HG02840 (cell line): ENCODE results near the gene TSSC4.

Source experiments
- ATAC-seq: cut with Tn5 transposase; IDR thresholded peaks from one replicate; pipeline ENCODE4 v1.9.1; 2021; ENCODE audit warnings: mild to moderate bottlenecking, moderate library complexity, moderate number of reproducible peaks; ENCODE audit not compliant: unreplicated experiment, low FRiP score

TSSC4 gene

DNA sequence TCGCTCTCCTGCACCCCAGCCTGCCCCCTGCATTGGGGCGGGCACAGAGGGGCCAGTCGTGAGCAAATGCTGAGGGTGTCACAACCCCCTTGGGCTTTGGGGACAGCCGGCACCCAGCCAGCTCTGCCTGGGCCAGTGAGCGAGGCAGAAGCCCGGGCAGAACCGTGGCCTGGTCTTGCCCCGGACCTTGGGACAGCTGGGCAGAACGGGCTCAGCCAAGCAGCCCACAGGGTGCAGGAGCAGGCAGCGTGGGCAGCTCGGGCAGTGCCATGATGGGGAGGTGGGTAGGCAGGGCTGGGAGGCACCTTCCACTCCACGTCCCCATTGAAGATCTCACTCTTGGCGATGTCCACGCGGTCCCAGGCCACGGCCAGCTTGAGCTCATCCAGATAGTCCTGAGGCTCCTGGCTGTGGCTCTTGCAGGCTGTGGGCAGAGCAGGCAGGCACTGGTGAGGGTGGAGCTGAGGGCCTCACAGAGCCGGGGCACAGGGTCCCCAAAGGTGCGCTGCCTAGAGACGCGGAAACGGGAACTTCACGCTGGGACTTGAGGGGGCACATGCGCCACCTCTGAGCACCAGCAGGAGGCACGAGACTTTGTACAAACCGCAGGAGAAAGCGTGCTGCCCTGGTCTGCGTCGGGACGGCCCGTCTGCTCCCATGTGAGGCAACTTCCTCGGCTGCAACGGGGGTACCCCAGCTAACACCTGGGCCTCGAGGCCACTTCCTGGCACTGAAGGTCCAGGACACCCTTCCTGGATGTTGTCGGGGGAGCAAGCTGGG lies 15.2 kb downstream of the TSSC4 start:
- ATAC-seq: no peak

DNA sequence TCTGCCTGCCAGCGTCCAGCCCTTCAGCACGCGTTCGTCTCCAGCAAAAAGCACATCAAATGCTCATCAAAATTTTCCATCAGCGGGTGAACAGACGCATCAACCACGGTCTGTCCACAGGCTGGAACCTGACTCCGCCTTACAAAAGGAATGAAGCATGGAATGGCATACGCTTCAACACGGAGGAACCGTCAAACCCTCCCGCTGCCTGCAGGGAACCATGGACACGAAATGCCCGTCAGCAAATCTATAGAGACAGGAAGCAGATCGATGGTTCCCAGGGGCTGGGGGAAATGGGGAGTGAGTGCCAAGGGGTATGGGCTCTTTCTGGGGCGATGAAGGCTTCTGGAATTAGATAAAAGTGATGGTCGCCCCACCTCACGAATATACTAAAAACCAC lies 16.2 kb downstream of the TSSC4 start:
- no peak for ATAC-seq

DNA sequence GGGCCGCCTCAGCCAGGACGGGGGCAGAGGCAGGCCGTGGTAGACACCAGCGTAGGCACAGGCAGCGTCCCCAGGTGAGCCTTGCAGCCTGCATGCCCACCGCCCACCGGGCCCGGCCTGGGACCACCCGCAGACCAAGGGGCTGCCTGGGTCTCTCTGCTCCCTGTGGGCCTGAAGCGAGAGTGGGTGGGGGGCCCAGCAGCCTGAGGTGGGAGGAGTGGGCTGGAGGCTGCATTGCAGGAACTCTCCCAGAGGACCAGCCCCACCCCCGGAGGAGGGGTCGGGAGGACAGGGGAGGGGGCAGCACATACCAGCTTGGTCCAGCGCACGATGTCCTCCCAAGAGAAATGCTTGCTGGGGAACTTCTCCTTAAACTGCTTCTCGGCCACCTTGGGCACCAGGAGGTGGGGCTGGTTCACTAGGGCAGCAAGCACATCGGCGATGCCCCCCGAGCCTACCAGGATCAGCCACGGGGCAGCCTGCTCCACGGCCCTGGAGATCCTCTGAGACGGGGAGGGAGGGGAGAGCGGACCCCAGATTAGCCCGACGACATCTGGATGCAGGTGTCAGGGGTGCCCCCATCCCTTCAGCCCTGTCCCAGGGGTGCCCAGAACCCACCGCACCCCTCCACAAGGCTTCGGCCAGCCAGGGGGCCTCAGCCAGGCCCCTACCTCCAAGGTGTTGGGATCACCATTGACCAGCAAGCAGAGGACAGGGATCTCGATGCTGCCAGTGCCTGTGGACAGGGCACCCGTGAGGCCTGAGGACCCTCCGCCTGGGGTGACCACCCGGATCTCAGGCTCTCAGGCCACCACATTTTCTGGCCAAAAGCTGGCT lies 17.5 kb downstream of the TSSC4 start:
- ATAC-seq: no peak

DNA sequence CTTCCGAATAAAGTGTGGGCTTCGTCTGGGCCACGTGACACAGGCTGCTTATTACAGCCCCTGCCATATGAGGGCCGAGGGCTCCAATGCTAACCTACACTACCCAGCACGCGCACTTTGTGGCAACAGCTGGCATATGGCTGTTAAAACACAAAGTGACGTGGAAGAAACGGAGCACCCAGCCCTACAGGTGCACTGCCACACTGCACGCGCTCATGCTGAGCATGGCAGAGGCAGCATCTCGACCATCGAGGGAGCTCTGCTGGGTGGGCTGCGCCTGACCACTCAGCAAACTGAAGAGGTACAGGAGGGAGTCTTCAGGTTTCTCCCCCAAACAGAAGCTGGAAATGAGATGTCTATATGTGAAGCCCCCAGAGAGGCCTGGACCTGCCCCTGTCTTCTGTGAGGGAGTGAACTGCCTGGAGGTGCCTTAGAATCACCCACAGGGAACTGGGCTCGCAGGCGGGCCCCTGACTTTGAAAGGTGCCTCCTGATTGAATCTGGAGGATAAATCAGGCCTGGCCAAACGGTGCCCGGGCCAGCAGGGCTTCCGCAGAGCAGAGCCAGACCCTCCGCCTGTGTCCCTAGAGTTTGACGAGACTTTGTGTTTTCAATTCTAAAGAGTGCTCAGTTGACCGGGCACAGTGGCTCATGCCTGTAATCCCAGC lies 18.3 kb downstream of the TSSC4 start:
- ATAC-seq: no peak

DNA sequence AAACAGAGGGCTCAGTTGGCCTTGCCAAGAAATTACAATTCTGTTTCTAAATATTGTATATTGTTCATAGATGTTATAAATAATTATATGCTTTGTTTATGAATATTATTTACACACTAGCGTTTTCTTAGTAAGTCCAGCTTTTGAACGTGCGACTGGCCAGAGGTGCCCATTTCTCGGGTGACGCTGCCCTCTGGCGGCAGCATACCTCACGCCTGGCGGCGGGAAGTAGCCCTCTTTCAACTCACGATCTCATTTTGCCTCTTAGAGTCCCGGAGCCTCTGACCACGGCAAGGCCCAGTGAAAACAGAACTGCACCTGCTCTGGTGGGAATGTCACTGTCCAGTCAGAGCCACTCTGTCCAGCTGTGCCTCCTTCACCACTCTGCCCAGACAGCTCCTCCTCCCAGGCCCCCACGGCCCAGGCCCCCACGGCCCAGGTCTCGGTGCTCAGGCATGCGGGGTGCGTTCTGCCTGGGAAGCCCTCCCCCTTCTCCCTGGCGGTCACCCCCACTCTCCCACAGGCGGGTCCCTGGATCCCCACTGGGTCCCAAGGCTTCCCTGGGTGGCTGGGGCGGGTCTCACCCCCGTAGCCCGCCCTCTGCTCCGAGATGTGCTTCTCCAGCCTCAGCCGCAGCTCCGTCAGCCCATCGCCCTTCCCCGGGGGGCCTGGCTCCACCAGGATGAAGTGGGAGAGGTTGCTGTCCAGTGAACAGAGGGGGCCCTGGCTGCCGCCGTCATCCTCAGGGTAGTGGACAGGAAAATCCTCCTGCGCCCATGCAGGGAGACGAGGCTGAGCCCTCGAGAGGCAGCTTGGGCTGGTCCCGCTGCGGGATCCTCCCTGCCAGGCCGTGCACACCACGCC lies 19.3 kb downstream of the TSSC4 start:
- no peak for ATAC-seq

DNA sequence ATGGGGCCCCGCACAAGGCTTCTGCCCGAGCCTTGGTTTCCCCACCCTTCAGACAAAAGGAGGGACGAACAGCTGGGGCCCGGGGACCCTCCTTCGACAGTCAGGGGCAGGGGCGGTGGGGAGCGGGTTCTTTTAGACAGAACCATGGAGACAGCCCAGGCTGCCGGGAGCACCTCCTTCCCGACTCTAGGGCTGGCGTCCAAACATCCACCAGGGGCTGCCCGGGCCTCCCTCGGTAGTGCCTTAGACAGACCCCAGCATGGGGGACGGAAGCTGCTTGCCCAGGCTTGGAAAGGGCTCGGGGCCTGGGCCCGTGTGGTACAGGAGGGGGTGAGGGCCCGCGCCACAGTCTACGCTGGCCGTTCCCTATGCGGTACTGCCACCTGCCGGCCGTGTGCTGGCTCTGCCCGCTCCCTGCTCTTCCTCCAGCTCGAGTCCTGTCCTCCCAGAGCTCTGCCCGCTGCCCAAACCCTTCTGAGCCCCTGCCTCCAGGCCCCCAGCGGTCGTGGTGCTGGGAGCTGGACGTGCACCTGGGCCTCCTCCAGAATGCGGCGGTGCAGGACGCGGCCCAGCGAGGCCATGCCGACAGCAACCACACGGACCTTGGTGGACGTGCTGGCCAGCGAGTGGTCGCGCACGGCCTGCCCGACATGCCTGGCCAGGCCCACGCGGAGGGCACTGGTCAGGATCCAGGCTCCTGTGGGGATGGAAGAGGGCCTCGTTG lies 20.1 kb downstream of the TSSC4 start:
- no peak for ATAC-seq

DNA sequence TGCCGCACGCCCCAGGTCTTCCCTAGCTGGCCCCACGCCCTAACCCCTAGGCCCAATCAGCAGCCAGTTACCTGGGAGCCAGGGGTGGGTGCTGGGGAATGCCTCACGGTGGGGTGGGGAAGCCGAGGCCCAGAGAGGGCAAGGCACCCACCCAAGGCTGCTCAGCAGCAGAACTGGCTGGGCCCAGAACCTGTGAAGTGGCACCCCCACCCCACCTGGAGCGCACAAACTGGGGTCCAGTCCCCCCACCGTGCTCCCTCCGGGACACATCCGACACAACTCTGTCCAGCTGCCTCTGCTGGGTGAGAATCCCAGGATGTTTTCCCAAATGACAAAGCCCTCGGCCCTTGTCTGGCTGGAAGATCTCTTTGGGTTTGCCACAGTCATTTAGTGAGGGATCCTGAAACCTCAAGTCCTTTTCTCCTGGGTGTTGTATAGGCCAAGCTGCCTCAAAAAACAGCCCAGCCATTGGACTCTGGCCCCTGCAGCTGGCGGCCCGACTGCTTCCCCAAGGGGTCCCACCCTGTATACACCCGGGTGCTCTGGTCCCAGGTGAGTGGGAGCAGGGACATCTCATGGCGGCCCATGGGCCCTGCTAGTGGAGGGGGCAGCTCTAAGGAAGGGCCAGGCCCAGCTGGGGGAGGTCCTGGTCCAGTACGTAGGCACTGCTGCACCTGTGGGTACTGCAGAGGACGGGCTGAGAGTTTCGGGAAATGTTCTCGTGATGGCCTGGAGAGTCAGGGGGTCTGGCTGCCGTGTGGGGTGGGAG lies 20.9 kb downstream of the TSSC4 start:
- no peak for ATAC-seq

DNA sequence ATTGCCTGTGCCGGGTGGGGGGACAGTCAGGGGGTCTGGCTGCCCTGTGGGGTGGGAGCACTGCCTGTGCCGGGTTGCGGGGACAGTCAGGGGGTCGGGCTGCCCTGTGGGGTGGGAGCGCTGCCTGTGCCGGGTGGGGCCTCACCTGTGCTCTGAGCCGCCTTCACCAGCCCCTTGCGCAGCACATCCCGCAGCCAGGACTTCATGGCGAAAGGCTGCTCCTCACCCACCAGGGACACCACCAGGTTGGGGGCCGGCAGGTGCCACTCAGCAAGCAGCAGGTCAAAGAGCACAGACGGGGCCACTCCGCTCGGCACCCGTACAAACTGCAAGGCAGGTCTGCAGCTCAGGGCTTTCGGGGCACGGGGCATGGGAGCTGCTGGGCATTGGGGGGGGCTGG lies 21.4 kb downstream of the TSSC4 start:
- ATAC-seq: no peak

DNA sequence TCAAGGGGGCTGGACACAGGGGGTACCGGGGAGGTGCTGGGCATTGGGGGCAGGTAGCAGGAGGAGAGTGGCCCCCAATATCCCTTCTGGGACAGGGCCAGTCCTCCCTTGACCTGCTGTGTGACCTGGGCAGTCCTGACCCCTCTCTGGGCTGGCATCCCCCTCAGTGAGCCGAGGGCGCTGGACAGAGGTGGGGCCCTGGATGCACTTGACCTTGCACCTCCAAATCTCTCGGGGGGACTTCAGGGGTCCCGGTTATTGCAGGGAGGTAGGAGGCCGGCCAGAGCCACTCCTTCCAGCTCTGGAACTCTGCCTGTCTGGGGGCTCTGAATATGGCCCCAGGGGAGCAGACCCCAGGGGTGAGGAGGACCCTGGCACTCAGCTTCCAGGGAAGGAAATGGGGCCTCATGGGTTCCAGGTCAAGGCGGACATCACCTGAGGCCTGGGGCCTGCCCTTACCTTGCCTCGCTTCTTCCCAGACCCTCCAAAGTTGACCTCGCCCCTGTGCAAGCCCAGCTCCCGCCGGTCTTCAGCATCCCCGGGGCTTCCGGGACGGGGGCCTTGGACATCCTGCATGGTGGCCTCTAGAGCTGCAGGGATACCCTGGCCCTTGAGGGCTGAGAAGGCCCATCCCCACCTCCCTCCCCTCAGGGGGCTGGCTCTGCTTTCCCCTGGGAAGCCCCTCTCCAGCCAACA lies 22.1 kb downstream of the TSSC4 start:
- no peak for ATAC-seq

DNA sequence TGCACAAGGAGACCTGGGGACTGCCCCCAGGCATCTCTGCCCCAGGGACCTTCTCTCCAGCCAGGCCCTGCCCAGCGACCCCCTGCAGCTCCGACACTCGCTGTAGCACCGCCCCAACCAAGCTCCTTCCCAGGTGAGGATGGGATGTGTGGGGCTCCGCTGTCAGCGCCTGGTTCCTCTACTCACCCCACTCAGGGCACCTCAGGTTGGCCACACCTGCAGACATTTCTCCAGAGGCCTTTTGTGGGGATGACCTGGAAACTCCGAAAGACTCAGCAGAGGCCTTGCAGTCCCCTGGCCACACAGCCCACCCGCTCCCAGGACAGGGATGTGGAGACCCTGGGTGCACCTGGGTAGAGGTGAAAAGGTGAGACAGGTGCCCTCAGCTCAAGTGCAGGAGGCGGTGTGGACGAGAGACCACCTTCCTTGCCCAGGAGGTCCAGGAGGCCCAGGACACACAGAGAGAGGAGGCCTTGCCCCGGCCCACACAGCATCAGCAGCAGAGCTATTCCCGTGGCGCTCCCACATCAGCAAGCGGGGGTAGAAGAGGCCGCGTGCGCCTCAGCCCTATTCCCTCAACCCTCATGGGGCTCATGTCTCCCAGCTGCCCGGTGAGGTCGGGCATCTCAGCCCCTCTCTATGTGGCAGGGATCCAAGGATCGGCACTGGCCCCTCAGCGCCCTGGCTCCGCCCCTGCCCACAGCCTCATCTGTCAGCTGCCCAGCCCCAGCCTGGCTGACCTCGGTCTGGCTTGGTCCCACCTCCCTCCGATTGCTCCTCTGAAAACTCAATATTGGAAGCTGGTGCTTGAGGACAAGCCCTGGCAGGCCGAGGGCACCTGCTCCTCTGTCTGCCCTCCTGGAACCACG lies 22.8 kb downstream of the TSSC4 start:
- ATAC-seq: no peak

DNA sequence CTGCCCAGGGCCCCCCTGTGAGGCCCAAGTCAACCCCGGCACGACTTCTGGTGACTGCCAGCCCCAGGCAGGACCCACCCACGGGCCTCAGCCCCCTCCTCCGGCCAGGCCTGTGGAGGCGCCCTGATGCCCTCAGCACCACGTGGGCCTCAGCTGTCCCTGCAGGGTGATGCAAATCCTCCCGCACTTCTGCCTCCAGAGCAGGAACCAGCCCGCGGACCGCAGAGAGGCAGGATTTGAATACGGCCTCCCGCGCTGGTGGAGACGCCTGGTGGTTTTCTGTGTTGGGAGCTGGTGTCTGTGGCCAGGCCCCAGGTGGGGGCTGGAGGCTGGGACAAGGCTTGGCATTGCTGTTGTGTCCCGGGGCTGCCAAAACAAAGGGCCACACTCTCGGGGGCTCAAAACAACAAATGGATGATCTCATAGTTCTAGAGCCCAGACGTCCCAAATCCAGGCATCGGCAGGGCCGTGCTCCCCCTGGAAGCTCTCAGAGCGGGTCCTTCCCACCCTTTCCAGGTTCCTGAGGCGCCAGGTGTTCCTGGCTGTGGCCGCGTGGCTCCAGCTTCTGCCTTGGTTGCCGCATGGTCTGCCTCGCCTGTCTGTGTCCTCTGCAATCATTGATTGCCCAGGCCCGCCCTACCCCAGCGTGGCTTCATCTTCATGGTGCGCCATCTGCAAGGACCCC lies 24.4 kb downstream of the TSSC4 start:
- no peak for ATAC-seq

DNA sequence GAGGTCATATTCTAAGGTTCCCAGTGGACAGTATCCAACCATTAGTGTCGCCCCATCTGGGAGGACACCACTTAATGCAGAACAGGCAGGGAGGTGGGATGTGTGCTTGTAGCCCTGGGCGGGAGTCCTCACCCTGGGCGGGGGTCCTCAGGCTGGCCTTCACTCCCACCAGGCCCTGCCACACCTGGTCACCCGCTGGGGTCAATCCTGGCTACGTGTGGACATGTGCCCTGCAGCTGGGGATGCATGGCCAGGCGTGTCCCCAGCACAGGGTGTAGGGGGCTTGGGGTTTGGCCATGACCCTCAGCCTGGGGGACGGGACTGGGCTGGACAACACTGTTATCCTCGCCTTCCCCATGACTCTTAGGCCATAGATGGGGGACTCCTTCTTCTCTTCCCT lies 25.0 kb downstream of the TSSC4 start:
- ATAC-seq: no peak

DNA sequence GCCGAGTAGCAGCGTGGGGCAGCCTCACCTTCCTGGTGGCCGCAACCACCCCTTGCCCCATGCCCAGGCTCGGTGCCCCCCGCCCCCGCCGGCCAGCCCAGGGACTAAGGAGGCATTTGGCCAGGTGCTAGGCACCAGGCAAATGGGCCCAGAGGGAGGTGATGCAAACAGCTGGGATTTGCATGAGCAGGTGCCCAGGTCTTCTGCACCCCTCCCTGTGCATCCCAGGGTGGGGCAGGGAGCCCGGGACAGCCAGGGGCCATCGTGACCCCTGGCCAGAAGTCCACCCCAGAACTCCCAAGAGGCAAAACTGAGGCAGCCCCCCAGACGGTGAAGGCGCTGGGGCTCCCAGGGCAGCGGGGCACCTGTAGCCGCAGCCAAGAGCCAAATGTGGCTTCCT lies 25.7 kb downstream of the TSSC4 start:
- ATAC-seq: no peak

DNA sequence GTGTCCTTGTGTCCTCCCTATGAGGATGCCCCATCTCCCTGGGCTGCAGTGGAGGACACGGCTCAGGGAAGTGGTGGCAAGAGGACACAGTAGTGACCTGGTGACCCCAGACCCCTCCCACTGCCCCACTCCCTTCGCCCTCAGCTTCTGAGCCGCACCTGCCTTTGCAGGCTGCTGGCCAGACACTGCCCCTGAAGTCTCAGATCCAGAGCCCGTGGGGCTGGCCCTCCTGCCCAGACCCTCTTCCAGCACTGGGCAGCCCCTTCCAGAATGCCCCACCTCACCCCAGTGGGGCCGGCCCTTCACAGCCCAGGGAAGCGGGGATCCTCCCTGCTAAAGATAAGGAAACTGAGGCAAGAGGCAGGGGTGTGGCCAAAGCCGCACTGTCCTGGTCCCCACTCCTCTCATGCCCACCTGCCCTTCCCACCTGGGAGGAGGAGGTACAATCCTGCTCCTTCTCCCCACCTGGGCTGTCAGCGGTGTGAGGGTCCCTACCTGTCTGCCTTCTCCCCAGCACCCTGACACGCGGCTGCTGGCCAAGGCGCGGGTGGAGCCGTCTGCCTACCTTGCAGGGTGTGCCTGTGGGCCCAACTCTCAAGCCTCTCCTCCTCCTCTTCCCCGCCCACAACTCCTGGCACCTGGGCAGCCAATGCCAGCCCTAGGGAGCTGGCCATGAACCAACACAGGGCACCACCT lies 26.4 kb downstream of the TSSC4 start:
- ATAC-seq: no peak

DNA sequence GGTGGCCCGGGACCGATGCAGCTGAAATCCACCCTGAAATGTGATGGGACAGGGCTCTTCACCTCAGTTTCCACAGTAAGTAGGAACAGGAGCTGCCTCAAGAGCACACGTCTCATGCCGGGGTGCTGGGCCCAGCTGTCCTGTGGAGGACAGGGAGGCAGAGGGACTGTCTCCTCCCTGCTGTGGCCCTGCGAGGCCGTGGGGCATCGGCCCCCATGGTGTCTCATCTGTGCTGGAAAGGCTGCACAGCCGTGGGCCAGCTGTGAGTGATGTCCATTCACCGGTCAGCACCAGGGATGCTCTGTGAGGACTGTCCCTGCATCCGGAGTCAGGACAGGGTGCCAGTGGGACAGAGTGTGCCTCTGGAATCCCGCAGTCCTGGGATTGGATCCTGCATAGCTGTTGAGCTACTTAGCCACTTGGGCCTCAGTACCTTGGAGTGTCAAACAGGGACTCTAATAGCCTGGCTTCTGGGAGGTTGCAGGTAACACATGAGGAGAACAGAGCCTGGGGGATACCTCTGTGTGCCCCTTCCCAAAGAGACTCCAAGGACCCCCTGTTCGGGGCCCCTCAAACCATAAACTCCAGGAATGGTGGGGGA lies 27.3 kb downstream of the TSSC4 start:
- ATAC-seq: no peak

DNA sequence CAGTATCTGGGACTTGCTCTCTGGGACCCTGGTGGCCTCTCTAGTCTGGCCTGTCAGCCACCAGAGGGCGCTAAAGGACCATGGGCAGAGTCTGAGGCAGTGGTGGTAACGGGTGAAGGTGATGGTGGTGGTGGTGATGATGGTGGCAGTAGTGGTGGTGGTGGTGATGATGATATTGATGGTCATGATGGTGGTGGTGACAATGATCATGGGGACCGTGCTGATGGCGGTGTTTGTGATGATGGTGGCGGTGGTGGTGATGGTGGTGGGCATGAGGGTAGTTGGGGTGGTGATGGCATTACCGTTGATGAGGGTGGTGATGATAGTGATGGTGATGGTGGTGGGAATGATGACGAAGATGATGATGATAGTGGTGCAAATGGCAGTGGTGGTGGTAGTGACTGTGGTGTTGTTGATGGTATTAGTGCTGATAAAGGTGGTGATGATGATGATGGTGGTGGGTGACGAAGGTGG lies 27.8 kb downstream of the TSSC4 start:
- ATAC-seq: no peak
